CD14-positive monocyte (primary cell): ENCODE measurements around the gene CLCN2. TPM values are rescaled to one million over a fixed set of nuclear protein-coding genes. Genes with fewer than 3 reads are reported as not detected.

Experiments used
- DNase-seq, 3 donors: peaks; one replicate each; pipeline ENCODE4 v3.0.0-alpha.2; 2011 to 2022
- H2AFZ ChIP-seq: 2 replicates; pipeline ENCODE4 v1.6.0; 2012; ENCODE audit warnings: mild to moderate bottlenecking, low read depth, low read length, inconsistent platforms; ENCODE audit not compliant: insufficient read depth, poor library complexity, severe bottlenecking
- H3K27ac ChIP-seq, 2 donors: 1 replicate in 1 of 2; 2 replicates in 1 of 2; pipeline ENCODE4 v1.5.1; 2012 to 2013; ENCODE audit warnings: low read length in 2 of 2, control low read depth in 1 of 2, inconsistent platforms in 1 of 2, low read depth in 1 of 2, mild to moderate bottlenecking in 1 of 2
- H3K27me3 ChIP-seq, 2 donors: one replicate each; pipeline versions ENCODE4 v1.6.0 to v1.6.1; 2011 to 2013; ENCODE audit warnings: low read length in 2 of 2; ENCODE audit not compliant: control insufficient read depth in 2 of 2, insufficient read depth in 2 of 2
- H3K36me3 ChIP-seq, 2 donors: replicated peaks in 1 of 2; 1 replicate in 1 of 2; 2 replicates in 1 of 2; pipeline versions ENCODE4 v1.5.1 to v1.6.1; 2012 to 2013; ENCODE audit warnings: low read length in 2 of 2, control low read depth in 1 of 2, inconsistent platforms in 1 of 2, mild to moderate bottlenecking in 1 of 2; ENCODE audit not compliant: insufficient read depth in 2 of 2, control insufficient read depth in 1 of 2
- H3K4me1 ChIP-seq, 2 donors: 1 replicate in 1 of 2; 2 replicates in 1 of 2; pipeline versions ENCODE4 v1.5.1 to v1.6.1; 2012 to 2013; ENCODE audit warnings: low read length in 2 of 2, control low read depth in 1 of 2, inconsistent platforms in 1 of 2, mild to moderate bottlenecking in 1 of 2, moderate library complexity in 1 of 2; ENCODE audit not compliant: insufficient read depth in 2 of 2, control insufficient read depth in 1 of 2
- H3K4me2 ChIP-seq: replicated peaks from 2 replicates; pipeline ENCODE3; 2012; ENCODE audit warnings: low read length, moderate library complexity, mild to moderate bottlenecking; ENCODE audit not compliant: poor library complexity, severe bottlenecking; ENCODE audit errors: extremely low read depth
- H3K4me3 ChIP-seq, 3 experiments: fragments of 200-600 bp in 1 of 3; sonication (generic) in 1 of 3; replicated peaks in 1 of 3; 1 replicate in 2 of 3; 2 replicates in 1 of 3; pipeline ENCODE4 v1.5.1; 2011 to 2013; ENCODE audit warnings: low read length in 3 of 3, mild to moderate bottlenecking in 3 of 3, control low read depth in 2 of 3, low read depth in 2 of 3, inconsistent platforms in 1 of 3, moderate library complexity in 1 of 3
- H3K79me2 ChIP-seq: 2 replicates; pipeline ENCODE4 v1.6.0; 2012; ENCODE audit warnings: mild to moderate bottlenecking, control low read depth, inconsistent platforms, low read length, moderate library complexity; ENCODE audit not compliant: insufficient read depth
- H3K9ac ChIP-seq: 2 replicates; pipeline ENCODE4 v1.6.0; 2017; ENCODE audit warnings: low read length, mild to moderate bottlenecking; ENCODE audit not compliant: insufficient read depth, poor library complexity, severe bottlenecking
- H3K9me3 ChIP-seq, 2 donors: replicated peaks in 1 of 2; 1 replicate in 1 of 2; 2 replicates in 1 of 2; pipeline versions ENCODE4 v1.5.1 to v1.6.1; 2012 to 2013; ENCODE audit warnings: low read length in 2 of 2, control low read depth in 1 of 2; ENCODE audit not compliant: control insufficient read depth in 1 of 2, insufficient read depth in 1 of 2
- H4K20me1 ChIP-seq: 2 replicates; pipeline ENCODE4 v1.6.0; 2012; ENCODE audit warnings: mild to moderate bottlenecking, low read length, control low read depth, moderate library complexity; ENCODE audit not compliant: insufficient read depth
- H3K27ac Mint-ChIP-seq, 7 donors: one replicate each; pipeline ENCODE4 v1.8.0; 2020; ENCODE audit warnings: mild to moderate bottlenecking in 7 of 7, mixed read lengths in 7 of 7, moderate library complexity in 6 of 7, inconsistent platforms in 2 of 7
- H3K27me3 Mint-ChIP-seq, 3 donors: one replicate each; pipeline ENCODE4 v1.8.0; 2021 to 2022; ENCODE audit warnings: low read depth in 3 of 3, mild to moderate bottlenecking in 3 of 3, mixed read lengths in 3 of 3, moderate library complexity in 3 of 3, inconsistent platforms in 1 of 3
- H3K36me3 Mint-ChIP-seq, 2 donors: one replicate each; pipeline ENCODE4 v1.8.0; 2020; ENCODE audit warnings: mixed read lengths in 2 of 2, inconsistent platforms in 1 of 2, mild to moderate bottlenecking in 1 of 2
- H3K4me1 Mint-ChIP-seq: one replicate; pipeline ENCODE4 v1.8.0; 2020; ENCODE audit warnings: mild to moderate bottlenecking, mixed read lengths
- H3K4me3 Mint-ChIP-seq, 2 donors: one replicate each; pipeline ENCODE4 v1.8.0; 2020; ENCODE audit warnings: mild to moderate bottlenecking in 2 of 2, mixed read lengths in 2 of 2, moderate library complexity in 1 of 2
- H3K9me3 Mint-ChIP-seq, 7 donors: one replicate each; pipeline ENCODE4 v1.8.0; 2020 to 2022; ENCODE audit warnings: mixed read lengths in 7 of 7, mild to moderate bottlenecking in 6 of 7, moderate library complexity in 6 of 7, inconsistent platforms in 2 of 7
- CTCF ChIP-seq: fragments of 200-600 bp; IDR thresholded peaks from one replicate; pipeline ENCODE4 v1.8.0; 2022; ENCODE audit warnings: antibody characterized with exemption, mild to moderate bottlenecking
- WGBS: methylation state at CpG from one replicate; pipeline ENCODE4 v1.1.5; 2013; ENCODE audit warnings: missing lambda C conversion rate; ENCODE audit not compliant: insufficient coverage; 5-methylcytosine and 5-hydroxymethylcytosine counted together
- intact Hi-C, 2 donors: fragments of 100-400 bp; cut with micrococcal nuclease; formaldehyde crosslinking; loops; one replicate each; pipeline versions ENCODE4 v1.15.0 to v1.15.1; 2023
- polyA plus RNA-seq, 3 donors: library from polyadenylated mRNA; depleted of rRNA in 1 of 3; unstranded in 2 of 3; stranded (reverse) in 1 of 3; fragments of 300-500 nt in 2 of 3; fragments of >200 nt in 1 of 3; fragmentation: Illumina TruSeq in 2 of 3; gene quantifications; 1 replicate in 2 of 3; 2 replicates in 1 of 3; pipeline ENCODE4 v1.2.3, GENCODE V29; 2012 to 2021

The CLCN2 gene
- polyA plus RNA-seq, 3 donors, result 0.16 to 2.7 TPM; not detected in 1

GRCh38 chr3:184335291-184335660 lies 26.1 kb downstream of the CLCN2 start:
- H3K9me3 Mint-ChIP-seq, result no peaks in the 10 kb centered on the region
- peaks cover 22% of the 10 kb centered on the region for H3K79me2 ChIP-seq
- DNase-seq, result no peak
- peak overlapping the region; percentile 90 to 97 for H3K4me3 Mint-ChIP-seq
- H2AFZ ChIP-seq, result peak overlapping the region; percentile 78
- H3K4me1 Mint-ChIP-seq, result peaks cover 39% of the 10 kb centered on the region
- H3K27me3 ChIP-seq, result peaks cover 0 to 4% of the 10 kb centered on the region in 2 donors
- H3K9ac ChIP-seq, result peak overlapping the region; percentile 84
- H3K36me3 ChIP-seq, result peaks cover 50 to 51% of the 10 kb centered on the region in 2 donors
- intact Hi-C loops, result no loop called here
- peaks cover 0 to 15% (median 10%) of the 10 kb centered on the region in 3 donors for H3K27me3 Mint-ChIP-seq
- peaks cover 27 to 33% of the 10 kb centered on the region in 2 donors for H3K4me1 ChIP-seq
- H3K4me3 ChIP-seq, result peak overlapping the region in 2 of 3 experiments; percentile 78 to 84
- H3K4me2 ChIP-seq, result peak overlapping the region; percentile 85
- peak overlapping the region; percentile 78 to 87 for H3K27ac ChIP-seq
- H3K9me3 ChIP-seq, result no peaks in the 10 kb centered on the region
- TF ChIP-seq CTCF, result no peak
- peaks cover 65 to 66% of the 10 kb centered on the region in 2 donors for H3K36me3 Mint-ChIP-seq
- H3K27ac Mint-ChIP-seq, result peak overlapping the region; percentile 93 to 97 (median 97)
- WGBS, result 50% methylated on average over 1 of the region's 4 CpGs
- peaks cover 50% of the 10 kb centered on the region for H4K20me1 ChIP-seq

- no peak for TF ChIP-seq CTCF
- peak overlapping the region; percentile 84 for H3K9ac ChIP-seq
- peaks cover 0 to 4% of the 10 kb centered on the region in 2 donors for H3K27me3 ChIP-seq
- H3K9me3 ChIP-seq, result no peaks in the 10 kb centered on the region
- no peak overlapping the region for H3K4me3 ChIP-seq
- H3K27ac Mint-ChIP-seq, result peak overlapping the region; percentile 75 to 97 (median 97)
- peak in 2 of 3 donors; percentile 28 to 83 for DNase-seq
- intact Hi-C loops, result no loop called here
- peaks cover 38% of the 10 kb centered on the region for H3K4me1 Mint-ChIP-seq
- no peak overlapping the region for H2AFZ ChIP-seq
- H3K9me3 Mint-ChIP-seq, result no peaks in the 10 kb centered on the region
- peaks cover 50% of the 10 kb centered on the region for H4K20me1 ChIP-seq
- H3K36me3 Mint-ChIP-seq, result peaks cover 70 to 72% of the 10 kb centered on the region in 2 donors
- peaks cover 56 to 57% of the 10 kb centered on the region in 2 donors for H3K36me3 ChIP-seq
- WGBS, result 66% methylated on average over 5 of the region's 15 CpGs
- H3K79me2 ChIP-seq, result peaks cover 22% of the 10 kb centered on the region
- H3K27ac ChIP-seq, result peak overlapping the region; percentile 78 to 87
- H3K4me1 ChIP-seq, result peaks cover 27 to 32% of the 10 kb centered on the region in 2 donors
- H3K4me3 Mint-ChIP-seq, result no peak overlapping the region
- H3K27me3 Mint-ChIP-seq, result peaks cover 0 to 15% (median 10%) of the 10 kb centered on the region in 3 donors
- H3K4me2 ChIP-seq, result no peak overlapping the region
Measured at GRCh38 chr3:184334470-184335158, 26.8 kb downstream of the CLCN2 start.
